ENCODE results near the gene DPP6.

Gene DPP6

GRCh38 chr7:154532771-154533170 is 480.6 kb downstream of the DPP6 start:
- no peak for DNase-seq (ENCODE audit: low read depth in 3 of 3)

DNA sequence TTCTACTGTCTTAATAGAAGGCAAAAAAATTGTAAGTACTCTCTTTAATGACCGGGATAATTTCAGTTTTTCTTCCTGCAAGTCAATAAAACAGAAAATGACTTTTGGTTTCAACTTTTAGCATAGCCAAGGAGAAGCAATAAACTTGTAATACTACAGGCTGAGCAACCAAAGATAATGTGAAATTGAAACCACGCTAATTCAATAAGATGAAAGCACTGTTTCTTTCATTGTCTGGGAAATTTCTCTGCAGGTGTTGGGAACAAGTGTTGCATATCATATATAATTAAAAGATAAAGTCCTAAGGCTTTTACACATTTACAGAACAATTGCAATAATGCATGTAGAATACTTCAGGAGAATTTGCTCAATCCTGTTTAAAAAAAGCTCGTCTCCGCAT is 488.4 kb downstream of the DPP6 start:
- no peak for DNase-seq (ENCODE audit: low read depth in 3 of 3)

GRCh38 chr7:154541606-154542005 is 489.4 kb downstream of the DPP6 start:
- no peak for DNase-seq (ENCODE audit: low read depth in 3 of 3)

- DNase-seq (ENCODE audit: low read depth in 3 of 3) = no peak
Observed at GRCh38 chr7:154546946-154547587, 494.9 kb downstream of the DPP6 start.

GRCh38 chr7:154553711-154554265 is 501.6 kb downstream of the DPP6 start:
- no peak for DNase-seq (ENCODE audit: low read depth in 3 of 3)

DNA sequence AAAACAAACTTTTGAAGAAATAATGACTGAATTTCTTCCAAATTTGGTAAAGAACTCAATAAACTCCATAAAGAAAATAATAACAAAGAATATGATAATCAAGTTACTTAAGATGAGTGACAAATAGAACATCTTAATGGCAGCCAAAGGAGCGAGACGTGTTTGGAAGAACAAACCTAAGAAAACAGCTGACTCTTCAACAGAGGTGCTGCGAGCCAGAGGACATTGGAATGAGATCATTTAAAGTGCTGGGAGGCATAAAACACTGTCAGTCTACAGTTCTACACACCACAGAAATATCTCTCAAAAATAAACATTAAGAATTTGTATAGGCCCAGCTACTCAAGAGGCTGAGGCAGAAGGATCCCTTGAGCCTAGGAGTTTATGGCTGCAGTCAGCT is 507.3 kb downstream of the DPP6 start:
- DNase-seq (ENCODE audit: low read depth in 3 of 3) = no peak

GRCh38 chr7:154564676-154565075 is 512.5 kb downstream of the DPP6 start:
- DNase-seq (ENCODE audit: low read depth in 3 of 3) = no peak

DNA sequence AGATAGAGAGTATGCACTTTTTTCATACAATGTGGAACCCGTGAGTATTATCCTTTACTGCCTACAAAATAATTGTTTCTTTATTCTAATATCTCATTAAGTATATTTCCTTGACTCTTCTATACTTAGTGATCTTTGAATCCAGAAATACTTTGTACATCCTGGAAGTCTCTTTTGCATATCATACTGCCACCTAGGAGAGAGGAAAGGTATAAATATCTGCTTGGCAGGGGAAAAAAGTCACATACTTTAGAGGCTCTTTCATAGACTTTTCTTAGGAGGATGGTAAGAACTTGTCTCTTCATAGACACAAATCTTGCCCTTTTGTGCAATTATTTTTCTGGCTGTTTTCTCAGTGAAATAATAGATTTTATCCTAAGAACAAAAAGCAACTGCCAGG is 514.7 kb downstream of the DPP6 start:
- DNase-seq (ENCODE audit: low read depth in 3 of 3) = no peak

GRCh38 chr7:154568346-154568745 is 516.1 kb downstream of the DPP6 start:
- no peak for DNase-seq (ENCODE audit: low read depth in 3 of 3)

- DNase-seq (ENCODE audit: low read depth in 3 of 3) = no peak
Observed at GRCh38 chr7:154569916-154570315, 517.7 kb downstream of the DPP6 start.

DNA sequence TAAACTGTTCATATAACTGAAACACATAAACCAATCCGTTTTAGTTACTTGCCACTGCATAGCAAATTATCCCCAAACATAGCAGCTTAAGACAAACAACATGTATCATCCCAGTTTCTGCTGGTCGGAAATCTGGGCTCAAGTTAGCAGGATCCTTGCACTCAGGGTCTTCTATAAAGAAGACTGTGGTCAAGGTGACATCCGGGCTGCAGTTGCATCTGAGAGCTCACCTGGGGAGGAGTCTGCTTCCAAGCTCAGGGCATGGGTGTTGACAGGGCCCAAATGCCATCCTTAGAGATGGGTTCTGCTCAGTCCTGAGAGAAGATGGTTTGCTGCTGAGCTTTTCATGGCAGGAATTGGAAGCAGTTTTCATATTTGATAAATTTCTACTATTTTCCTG is 519.6 kb downstream of the DPP6 start:
- no peak for DNase-seq (ENCODE audit: low read depth in 3 of 3)

DNA sequence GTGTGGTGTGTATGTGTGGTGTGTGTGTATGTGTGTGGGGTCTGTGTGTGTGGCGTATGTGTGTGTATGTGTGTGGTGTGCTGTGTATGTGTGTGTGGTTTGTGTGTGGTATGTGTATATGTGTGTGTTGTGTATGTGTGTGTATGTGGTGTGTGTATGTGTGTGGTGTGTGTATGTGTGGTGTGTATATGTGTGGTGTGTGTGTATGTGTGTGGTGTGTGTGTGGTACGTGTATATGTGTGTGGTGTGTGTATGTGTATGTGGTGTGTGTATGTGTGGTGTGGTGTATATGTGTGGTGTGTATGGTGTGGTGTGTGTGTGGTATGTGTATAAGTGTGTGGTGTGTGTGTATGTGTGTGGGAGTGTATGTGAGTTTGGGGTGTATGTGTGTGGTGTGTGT is 522.0 kb downstream of the DPP6 start:
- DNase-seq (ENCODE audit: low read depth in 3 of 3) = no peak

- no peak for DNase-seq (ENCODE audit: low read depth in 3 of 3)
Observed at GRCh38 chr7:154575497-154575896, 523.3 kb downstream of the DPP6 start.

DNA sequence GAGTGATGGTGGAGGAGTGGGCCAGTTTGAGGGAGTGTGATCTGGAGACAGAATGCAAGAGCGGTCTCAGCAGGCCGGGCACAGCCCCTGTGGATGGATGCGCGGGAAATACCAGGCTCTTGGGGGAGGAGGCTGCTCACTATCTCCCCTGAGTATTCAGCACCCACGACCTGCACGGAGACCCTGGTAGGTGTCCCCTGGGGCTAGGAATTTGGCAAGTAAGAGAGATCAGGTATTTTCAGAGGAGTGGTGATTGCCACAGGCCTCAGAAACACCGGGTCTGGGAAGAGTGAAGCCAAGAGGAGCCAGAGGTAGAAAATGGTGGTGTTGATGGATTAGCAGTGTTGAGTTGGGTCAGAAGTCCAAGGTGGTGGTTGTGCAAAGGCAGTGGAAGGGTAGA is 524.4 kb downstream of the DPP6 start:
- DNase-seq (ENCODE audit: low read depth in 3 of 3) = no peak

DNA sequence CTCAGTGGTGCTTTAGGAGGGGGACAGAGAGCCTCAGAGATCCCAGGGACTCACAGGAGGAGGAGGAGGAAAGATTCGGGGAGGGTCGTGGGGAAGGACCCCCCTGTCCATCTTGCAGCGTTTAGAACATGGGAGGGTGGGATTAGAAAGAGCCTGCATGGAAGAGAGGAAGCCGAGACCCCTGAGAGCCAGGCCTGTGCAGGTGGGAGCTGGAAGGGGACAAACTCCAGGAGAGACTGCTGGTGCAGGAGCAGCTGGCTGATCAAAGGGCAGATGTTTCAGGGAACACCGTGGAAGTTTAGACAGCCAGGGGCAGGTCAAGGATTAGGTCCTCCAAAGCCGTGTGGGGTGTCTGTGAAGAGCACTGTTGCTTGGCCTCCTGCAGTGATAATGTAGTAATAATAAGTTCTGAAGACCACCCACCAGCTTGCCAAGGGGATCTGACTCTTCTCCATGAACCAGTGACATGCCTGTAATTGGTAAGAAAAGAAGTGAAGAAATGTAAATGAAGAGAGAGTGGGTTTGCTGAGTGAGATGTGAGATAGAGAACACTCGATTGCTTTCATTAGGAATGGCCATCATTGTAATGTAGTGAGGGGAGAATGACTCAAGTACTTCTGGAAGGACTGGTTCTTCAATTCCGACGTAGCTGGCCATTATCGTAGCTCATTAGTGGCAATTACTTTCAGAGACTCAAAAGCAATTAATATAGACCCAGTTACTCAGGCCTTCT is 525.1 kb downstream of the DPP6 start:
- DNase-seq (ENCODE audit: low read depth in 3 of 3) = no peak

DNA sequence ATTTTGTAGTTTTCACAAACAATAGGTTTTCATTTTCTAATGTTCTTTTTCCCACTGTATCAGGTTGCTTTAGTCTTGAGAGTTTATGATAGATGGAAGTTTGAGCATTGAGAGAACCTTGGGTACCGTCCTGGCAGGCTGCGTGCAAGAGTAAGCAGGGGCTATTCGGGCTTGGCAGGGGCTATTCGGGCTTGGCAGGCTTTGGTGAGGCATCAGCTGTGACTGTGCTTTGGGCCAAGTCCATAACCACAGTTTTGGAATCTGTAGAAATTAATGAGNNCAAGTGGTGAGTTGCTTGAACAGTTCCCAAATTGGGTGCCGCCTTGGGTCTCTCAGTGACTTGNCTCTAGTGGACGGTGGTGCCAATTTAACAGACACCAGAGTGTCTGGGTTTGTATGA is 526.1 kb downstream of the DPP6 start:
- DNase-seq (ENCODE audit: low read depth in 3 of 3) = no peak

DNA sequence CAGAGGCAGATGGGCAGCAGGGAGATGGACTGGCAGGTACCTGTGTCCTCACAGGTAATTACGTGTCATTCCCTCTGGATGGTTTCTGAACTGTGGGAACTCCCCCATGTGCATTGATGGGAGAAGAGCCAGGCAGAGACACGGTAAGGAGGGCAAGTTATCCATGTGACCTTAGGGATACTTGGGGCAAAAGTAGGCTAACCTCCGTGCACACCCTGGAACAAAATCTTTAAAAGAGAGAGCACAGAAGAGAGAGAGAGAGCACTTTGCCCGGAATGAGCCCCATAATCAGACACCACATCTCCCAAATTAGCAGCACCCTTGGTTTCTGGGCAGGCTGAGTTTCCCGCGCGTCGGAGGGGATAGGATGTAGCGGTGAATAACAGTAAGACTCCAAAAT is 527.5 kb downstream of the DPP6 start:
- no peak for DNase-seq (ENCODE audit: low read depth in 3 of 3)

DNA sequence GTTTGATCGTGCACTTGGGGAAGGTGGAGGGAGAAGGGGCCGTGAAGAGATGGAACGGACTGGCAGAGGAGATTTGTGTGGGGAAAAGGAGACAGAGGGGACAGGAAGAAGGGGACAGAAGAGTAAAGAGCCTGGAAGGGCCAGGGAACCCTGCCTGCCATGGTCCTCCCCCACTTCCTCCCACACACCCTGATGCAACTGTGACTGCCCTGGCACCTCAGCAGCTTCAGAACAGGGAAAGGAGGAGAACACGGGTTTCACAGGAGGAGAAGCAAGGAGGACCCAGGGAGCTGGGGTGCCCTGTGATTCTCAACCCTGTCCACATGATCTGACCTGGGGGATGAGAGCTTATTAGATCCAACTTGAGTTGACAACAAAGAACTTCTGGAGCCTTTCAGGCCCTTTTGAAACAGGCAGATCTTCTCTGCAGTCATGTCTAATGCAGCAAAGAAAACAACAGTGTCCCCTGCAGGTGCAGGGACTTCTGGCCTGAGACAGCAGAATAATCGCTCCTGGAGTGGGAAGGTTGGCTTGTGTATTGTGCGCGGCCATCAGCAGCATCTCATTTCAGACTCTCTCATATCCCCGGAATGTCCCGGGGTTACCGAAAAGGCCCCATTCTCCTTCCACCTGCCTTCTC is 529.2 kb downstream of the DPP6 start:
- DNase-seq (ENCODE audit: low read depth in 3 of 3) = no peak

DNA sequence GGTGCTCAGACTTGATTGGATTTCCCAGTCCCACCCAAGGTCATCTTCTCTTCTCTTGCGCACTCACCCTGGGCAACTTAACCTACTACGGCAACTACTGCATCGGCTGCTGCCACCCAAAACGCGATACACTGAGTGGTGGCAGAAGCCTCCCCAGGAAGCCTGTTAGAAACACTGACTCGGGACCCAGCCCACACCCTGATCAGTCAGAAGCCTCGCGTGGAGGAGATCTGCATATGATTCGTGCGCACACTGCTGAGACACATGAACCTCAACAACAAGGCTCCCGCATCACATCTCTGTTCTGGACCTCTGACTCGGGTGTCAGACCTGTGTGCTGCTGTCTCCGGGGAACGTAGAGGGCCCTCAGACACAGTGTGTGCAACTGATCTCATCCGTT is 531.3 kb downstream of the DPP6 start:
- no peak for DNase-seq (ENCODE audit: low read depth in 3 of 3)

GRCh38 chr7:154584352-154585252 is 532.4 kb downstream of the DPP6 start:
- DNase-seq (ENCODE audit: low read depth in 3 of 3) = no peak

DNA sequence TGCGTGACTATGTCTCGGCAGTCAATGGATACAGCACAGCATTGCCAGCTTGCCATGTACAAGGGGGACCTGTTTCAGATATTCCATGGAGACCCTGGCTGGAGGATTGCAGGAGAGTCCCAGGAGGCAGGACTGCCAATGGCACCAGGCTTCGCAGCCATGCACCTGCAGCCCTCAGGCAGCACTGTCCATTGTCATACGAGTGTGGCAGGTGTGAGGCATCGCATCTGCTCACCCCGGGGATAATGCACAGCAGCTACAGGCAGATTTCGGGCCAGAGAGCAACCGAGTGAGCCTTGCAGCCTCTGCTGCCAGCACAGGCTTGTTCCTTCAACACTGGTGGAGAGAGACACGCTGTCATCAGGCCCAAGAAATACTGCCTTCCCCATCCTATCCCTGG is 535.6 kb downstream of the DPP6 start:
- no peak for DNase-seq (ENCODE audit: low read depth in 3 of 3)

GRCh38 chr7:154591544-154591943 is 539.3 kb downstream of the DPP6 start:
- no peak for DNase-seq (ENCODE audit: low read depth in 3 of 3)
